ENCODE results near the gene TMCC1.
"Not testable (repeated sequence)": the region's sequence is repeated elsewhere in the genome, so short reads cannot be mapped to it uniquely, and the experiment has no call there.

The TMCC1 gene

DNA sequence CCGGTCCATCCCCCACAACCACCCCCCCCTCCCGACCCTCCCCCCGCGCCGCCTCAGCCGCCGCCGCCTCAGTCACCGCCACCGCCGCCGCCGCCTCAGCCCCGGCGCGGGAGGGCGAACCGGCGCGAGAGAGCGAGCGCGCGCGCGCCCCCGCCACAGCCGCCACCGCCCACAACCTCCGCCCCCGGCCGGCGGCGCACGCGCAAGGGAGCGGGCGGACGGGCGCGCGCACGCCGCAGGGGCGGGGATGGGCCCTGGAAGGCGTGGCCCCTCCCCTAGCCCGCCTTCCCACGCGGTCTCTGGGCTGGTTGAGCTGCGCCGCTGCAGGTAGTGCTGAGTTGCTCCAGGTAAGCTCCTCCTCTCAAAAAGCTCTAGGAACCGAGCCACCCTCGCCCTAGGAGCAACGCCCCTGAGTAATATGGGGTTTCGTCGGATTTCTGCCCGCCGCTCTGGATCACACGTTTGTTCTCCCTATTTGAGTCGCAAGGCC is at the start of gene TMCC1:
Gene TMCC1, minus strand, starts transcription at position 131 of the 490 bp plus-strand sequence.
- peak; percentile 30 for DNase-seq

DNA sequence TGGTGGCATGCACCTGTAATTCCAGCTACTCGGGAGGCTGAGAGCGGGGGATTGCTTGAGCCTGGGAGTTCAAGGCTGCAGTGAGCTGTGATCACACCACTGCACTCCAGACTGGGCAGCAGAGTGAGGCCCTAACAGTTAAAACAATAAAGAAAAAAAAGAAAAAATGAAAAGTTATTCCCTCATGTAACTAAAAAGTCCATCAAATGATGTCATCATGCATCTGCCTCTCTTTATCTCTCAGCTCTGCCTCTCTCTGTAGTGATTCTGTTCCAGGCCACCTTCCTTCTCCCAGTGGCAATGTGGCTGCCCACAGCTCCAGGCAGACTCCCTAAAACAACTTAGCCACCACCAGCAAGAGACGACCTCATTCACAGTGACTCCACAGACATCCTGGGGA is 49.5 kb upstream of the TMCC1 start:
- no peak for DNase-seq

- DNase-seq: no peak
Measured at GRCh38 chr3:129942296-129942695, 48.8 kb upstream of the TMCC1 start.

DNA sequence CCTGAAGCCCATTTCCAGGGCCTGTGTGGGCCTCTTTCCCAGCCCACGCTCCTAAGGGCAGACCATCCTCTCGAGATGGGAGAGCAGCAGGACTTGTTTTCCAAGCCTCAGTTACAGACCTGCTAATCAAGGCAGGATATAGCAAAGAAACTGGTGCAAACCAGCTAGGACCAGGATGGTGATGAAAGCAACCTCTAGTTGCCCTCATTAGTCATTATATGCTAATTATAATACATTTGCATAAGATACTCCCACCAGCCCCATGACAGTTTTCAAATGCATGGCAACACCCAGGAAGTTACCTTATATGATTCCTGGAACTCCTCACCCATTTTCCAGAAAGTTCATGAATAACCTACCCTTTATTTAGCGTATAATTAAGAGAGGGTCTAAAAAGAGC is 46.6 kb upstream of the TMCC1 start:
- no peak for DNase-seq

GRCh38 chr3:129938140-129938930 is 44.8 kb upstream of the TMCC1 start:
- no peak for DNase-seq

- DNase-seq: no peak
Measured at GRCh38 chr3:129937717-129938116, 44.2 kb upstream of the TMCC1 start.

- no peak for DNase-seq
Measured at GRCh38 chr3:129936757-129937156, 43.2 kb upstream of the TMCC1 start.

- DNase-seq: no peak
Measured at GRCh38 chr3:129934234-129935123, 41.0 kb upstream of the TMCC1 start.

DNA sequence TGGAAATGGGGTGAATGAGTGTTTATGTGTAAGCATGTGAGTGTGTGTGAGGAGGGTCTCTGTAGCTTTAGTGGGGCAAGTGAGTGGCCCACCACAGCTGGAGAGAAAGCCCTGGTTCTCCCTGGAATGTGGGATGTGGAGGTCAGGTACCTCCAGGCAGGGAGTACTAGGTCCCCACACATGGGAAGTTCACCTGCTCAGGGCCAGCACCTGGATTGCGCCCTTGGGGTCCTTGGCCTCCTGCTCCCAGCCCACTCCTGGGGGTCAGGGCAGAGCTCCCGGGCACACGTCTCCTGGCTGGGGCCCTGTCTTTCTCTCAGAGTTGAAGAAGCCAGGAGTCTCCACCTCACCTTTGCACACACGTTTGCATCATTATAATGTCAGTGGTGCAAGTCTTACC is 40.0 kb upstream of the TMCC1 start:
- no peak for DNase-seq

- DNase-seq: no peak
Measured at GRCh38 chr3:129929383-129929782, 35.9 kb upstream of the TMCC1 start.

- no peak for DNase-seq
Measured at GRCh38 chr3:129927072-129927471, 33.6 kb upstream of the TMCC1 start.

DNA sequence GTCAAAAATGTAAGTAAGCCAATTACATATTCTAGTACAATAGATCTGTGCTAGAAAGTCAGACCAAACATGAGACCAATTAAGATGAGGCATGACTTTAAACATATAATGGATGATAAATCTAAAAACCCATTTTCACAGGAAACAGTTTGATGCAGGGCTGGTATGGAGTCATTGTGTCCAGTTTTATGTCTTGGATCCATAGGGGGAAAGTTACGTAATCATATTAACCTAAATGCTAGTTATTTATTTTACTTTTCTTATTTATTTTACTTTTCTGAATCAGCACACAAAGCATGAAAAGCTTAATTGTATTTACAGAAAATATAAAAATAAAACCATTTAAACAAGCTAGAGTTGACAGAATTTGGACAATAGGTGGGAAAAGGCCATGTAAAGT is 26.3 kb upstream of the TMCC1 start:
- no peak for DNase-seq

DNA sequence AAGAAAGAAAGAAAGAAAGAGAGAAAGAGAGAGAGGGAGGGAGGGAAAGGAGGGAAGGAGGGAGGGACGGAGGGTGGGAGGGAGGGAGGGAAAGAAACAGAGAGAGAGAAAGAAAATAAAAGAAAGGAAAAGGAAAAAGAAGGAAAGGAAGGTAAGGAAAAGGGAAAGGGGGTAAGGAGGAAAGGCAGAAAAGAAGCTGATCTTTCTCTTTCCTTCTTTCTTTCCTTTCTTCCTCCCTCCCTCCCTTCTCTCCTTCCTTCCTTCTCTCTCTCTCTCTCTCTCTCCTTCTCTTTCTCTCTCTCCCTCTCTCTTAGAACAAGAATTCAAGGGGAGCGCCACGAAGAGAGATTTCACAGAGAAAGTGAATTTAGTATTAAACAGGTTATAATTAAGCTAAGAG is 25.8 kb upstream of the TMCC1 start:
- DNase-seq: no peak

GRCh38 chr3:129918461-129918860 is 24.9 kb upstream of the TMCC1 start:
- no peak for DNase-seq

- no peak for DNase-seq
Measured at GRCh38 chr3:129917423-129918007, 24.0 kb upstream of the TMCC1 start.

DNA sequence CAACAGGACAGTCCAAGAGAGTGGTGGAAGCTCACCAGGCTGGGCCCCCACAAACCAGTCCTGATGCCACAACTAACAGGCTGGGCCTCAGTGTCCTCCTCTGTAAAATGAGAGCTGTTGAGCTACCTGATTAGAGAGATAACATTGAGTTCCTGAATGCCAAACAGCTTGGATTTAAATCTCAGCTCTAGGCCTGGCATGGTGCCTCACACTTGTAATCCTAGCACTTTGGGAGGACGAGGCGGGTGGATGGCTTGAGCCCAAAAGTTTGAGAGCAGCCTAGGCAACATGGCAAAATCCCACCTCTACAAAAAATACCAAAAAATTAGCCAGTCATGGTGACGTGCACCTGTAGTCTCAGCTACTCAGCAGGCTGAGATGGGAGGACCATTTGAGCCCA is 20.1 kb upstream of the TMCC1 start:
- no peak for DNase-seq

GRCh38 chr3:129911261-129911861 is 17.9 kb upstream of the TMCC1 start:
- no peak for DNase-seq

- DNase-seq: not testable (repeated sequence)
Measured at GRCh38 chr3:129909235-129909634, 15.7 kb upstream of the TMCC1 start.

- DNase-seq: no peak
Measured at GRCh38 chr3:129908417-129908816, 14.9 kb upstream of the TMCC1 start.

- not testable (repeated sequence) for DNase-seq
Measured at GRCh38 chr3:129901272-129901671, 7.8 kb upstream of the TMCC1 start.

GRCh38 chr3:129897026-129897425 is 3.5 kb upstream of the TMCC1 start:
- no peak for DNase-seq

- no peak for DNase-seq
Measured at GRCh38 chr3:129892857-129893580, 492 bp downstream of the TMCC1 start.
